HepG2 (cell line): ENCODE data around the gene FUT3. TPM values are rescaled to one million over a fixed set of nuclear protein-coding genes. Genes with fewer than 3 reads are reported as not detected.

Experiments used
- CCAR2 ChIP-seq: fragments of 200-400 bp; formaldehyde crosslinking; optimal IDR thresholded peaks from 2 replicates; pipeline ENCODE3; 2018; ENCODE audit warnings: low read depth, mild to moderate bottlenecking, low read length, moderate library complexity
- CCDC6 ChIP-seq: sonication (generic); formaldehyde crosslinking; IDR thresholded peaks from 2 replicates; pipeline ENCODE4 v1.8.1; 2022; ENCODE audit warnings: mild to moderate bottlenecking, missing genetic modification reagents, moderate library complexity
- ELF3 ChIP-seq: IDR thresholded peaks from 2 replicates; pipeline ENCODE4 v1.6.1; 2016; ENCODE audit warnings: missing genetic modification reagents, missing compliant biosample characterization
- KAT7 ChIP-seq: IDR thresholded peaks from 2 replicates; pipeline ENCODE4 v1.6.1; 2018; ENCODE audit warnings: borderline replicate concordance, missing compliant biosample characterization
- RBM22 ChIP-seq: fragments of 200-400 bp; formaldehyde crosslinking; optimal IDR thresholded peaks from 2 replicates; pipeline ENCODE3; 2017; ENCODE audit warnings: mild to moderate bottlenecking, low read length, moderate library complexity
- RFX1 ChIP-seq: fragments of 450-650 bp; IDR thresholded peaks from 2 replicates; pipeline ENCODE4 v1.6.1; 2017
- ZBTB7A ChIP-seq: sonication (generic); formaldehyde crosslinking; IDR thresholded peaks from 2 replicates; pipeline ENCODE4 v1.8.0; 2022; ENCODE audit warnings: mild to moderate bottlenecking, missing genetic modification reagents
- ZIK1 ChIP-seq: sonication (generic); formaldehyde crosslinking; IDR thresholded peaks from 2 replicates; pipeline ENCODE4 v1.5.0; 2020; ENCODE audit warnings: mild to moderate bottlenecking, low read depth, missing genetic modification reagents, borderline replicate concordance
- ZNF501 ChIP-seq: sonication (generic); formaldehyde crosslinking; IDR thresholded peaks from 2 replicates; pipeline ENCODE4 v1.5.1; 2020; ENCODE audit warnings: mild to moderate bottlenecking, moderate library complexity, missing genetic modification reagents
- ZNF546 ChIP-seq: sonication (generic); formaldehyde crosslinking; conservative IDR thresholded peaks from 2 replicates; pipeline ENCODE4 v1.8.1; 2023; ENCODE audit warnings: mild to moderate bottlenecking, missing genetic modification reagents
- ZNF615 ChIP-seq: sonication (generic); formaldehyde crosslinking; IDR thresholded peaks from 2 replicates; pipeline ENCODE4 v1.5.0; 2020; ENCODE audit warnings: mild to moderate bottlenecking, missing genetic modification reagents, borderline replicate concordance
- ZNF75D ChIP-seq: sonication (generic); formaldehyde crosslinking; IDR thresholded peaks from 2 replicates; pipeline ENCODE4 v1.8.1; 2023; ENCODE audit warnings: missing genetic modification reagents, mild to moderate bottlenecking, borderline replicate concordance
- polyA plus RNA-seq, 8 experiments: library from polyadenylated mRNA; depleted of rRNA in 3 of 8; stranded (reverse) in 7 of 8; unstranded in 1 of 8; fragments of >200 nt; fragmentation: Illumina TruSeq in 4 of 8; extraction: Trizol in 4 of 8; gene quantifications; 2 replicates each; pipeline versions ENCODE4 v1.2.1 to v1.2.3, GENCODE V29; 2011 to 2016; ENCODE audit warnings: low read depth in 4 of 8, missing spikeins in 1 of 8, mixed read lengths in 1 of 8; ENCODE audit not compliant: insufficient read depth in 1 of 8
- total RNA-seq, 5 experiments: library from RNA; depleted of rRNA; stranded (reverse); fragments of >200 nt; fragmentation: Illumina TruSeq; extraction: Trizol; gene quantifications; 2 replicates each; pipeline ENCODE4 v1.2.3, GENCODE V29; 2016; ENCODE audit warnings: low read depth in 1 of 5
- TF ChIP-seq, protein P1 (sequence below): IDR thresholded peaks from 2 replicates; pipeline ENCODE4 v1.6.1; 2016; ENCODE audit warnings: low read depth, control low read depth
- TF ChIP-seq, protein P2 (sequence below), 2 experiments: IDR thresholded peaks; 2 replicates each; pipeline ENCODE4 v1.6.1; 2011 to 2012; ENCODE audit warnings: low read length in 2 of 2, borderline replicate concordance in 1 of 2, low read depth in 1 of 2, mild to moderate bottlenecking in 1 of 2, moderate library complexity in 1 of 2
- TF ChIP-seq, protein P3 (sequence below): sonication (generic); formaldehyde crosslinking; IDR thresholded peaks from 2 replicates; pipeline ENCODE4 v1.5.1; 2020; ENCODE audit warnings: missing genetic modification reagents, mild to moderate bottlenecking, borderline replicate concordance
- TF ChIP-seq, protein P4 (sequence below): sonication (generic); formaldehyde crosslinking; IDR thresholded peaks from 2 replicates; pipeline ENCODE4 v1.5.0; 2020; ENCODE audit warnings: missing genetic modification reagents
- TF ChIP-seq, protein P5 (sequence below): sonication (generic); formaldehyde crosslinking; IDR thresholded peaks from 2 replicates; pipeline ENCODE4 v1.5.0; 2020; ENCODE audit warnings: missing genetic modification reagents, mild to moderate bottlenecking, borderline replicate concordance
- TF ChIP-seq, protein P6 (sequence below): sonication (generic); formaldehyde crosslinking; IDR thresholded peaks from 2 replicates; pipeline ENCODE4 v1.4.0; 2020; ENCODE audit warnings: missing genetic modification reagents

The FUT3 gene
- total and polyA plus RNA-seq, 2 of the 13 experiments (the other 11 are each of a cell fraction or from before 2014, with no cell fraction given), result 0.53 to 1.1 TPM

DNA sequence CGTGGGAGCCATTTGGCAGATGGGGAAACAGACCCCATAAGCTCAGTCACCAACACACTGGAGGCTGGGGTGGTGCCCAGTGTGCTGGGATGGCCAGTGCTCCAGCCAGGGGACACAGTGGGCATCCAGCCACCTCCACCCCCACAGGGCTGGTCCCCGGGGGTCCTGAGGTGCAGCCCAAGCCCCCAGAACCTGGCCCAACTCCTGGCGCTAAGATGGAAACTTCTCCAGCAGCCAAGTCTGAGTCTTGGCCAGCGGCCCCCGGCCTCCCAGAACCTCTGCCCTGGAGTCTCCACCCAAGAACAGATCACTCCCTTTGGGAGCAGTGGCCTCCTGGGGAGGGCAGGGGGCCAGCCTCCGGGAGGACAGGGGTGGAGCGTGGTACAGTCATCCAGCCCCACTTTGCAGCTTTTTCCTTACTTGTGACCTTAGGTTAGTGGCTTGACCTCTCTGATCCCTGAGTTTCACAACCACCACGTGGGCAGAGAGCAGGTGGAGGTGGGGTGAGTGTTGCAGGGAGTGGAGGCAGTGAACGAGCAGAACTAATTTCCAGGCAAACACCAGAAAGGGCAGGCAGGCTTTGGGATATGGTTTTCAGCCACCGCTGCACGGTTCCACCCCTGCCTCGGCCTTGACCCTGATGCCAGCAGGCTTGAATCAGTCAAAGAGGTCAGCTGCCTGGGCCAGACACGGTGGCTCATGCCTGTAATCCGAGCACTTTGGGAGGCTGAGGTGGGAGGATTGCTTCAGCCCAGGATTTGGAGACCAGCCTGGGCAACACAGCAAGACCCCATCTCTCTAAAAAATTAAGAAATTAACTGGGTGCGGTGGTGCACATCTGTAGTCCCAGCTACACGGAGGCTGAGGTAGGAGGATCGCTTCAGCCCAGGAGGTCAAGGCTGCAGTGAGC is 50.6 kb downstream of the FUT3 start (continued):
- TF ChIP-seq, protein P1, sequence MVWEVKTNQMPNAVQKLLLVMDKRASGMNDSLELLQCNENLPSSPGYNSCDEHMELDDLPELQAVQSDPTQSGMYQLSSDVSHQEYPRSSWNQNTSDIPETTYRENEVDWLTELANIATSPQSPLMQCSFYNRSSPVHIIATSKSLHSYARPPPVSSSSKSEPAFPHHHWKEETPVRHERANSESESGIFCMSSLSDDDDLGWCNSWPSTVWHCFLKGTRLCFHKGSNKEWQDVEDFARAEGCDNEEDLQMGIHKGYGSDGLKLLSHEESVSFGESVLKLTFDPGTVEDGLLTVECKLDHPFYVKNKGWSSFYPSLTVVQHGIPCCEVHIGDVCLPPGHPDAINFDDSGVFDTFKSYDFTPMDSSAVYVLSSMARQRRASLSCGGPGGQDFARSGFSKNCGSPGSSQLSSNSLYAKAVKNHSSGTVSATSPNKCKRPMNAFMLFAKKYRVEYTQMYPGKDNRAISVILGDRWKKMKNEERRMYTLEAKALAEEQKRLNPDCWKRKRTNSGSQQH, result peak; percentile 49; the same call in 1 of the 2 replicates
- no peak for TF ChIP-seq ELF3 (CRISPR knock-in tag)
- no peak for TF ChIP-seq CCDC6 (CRISPR knock-in tag)
- TF ChIP-seq, protein P2, sequence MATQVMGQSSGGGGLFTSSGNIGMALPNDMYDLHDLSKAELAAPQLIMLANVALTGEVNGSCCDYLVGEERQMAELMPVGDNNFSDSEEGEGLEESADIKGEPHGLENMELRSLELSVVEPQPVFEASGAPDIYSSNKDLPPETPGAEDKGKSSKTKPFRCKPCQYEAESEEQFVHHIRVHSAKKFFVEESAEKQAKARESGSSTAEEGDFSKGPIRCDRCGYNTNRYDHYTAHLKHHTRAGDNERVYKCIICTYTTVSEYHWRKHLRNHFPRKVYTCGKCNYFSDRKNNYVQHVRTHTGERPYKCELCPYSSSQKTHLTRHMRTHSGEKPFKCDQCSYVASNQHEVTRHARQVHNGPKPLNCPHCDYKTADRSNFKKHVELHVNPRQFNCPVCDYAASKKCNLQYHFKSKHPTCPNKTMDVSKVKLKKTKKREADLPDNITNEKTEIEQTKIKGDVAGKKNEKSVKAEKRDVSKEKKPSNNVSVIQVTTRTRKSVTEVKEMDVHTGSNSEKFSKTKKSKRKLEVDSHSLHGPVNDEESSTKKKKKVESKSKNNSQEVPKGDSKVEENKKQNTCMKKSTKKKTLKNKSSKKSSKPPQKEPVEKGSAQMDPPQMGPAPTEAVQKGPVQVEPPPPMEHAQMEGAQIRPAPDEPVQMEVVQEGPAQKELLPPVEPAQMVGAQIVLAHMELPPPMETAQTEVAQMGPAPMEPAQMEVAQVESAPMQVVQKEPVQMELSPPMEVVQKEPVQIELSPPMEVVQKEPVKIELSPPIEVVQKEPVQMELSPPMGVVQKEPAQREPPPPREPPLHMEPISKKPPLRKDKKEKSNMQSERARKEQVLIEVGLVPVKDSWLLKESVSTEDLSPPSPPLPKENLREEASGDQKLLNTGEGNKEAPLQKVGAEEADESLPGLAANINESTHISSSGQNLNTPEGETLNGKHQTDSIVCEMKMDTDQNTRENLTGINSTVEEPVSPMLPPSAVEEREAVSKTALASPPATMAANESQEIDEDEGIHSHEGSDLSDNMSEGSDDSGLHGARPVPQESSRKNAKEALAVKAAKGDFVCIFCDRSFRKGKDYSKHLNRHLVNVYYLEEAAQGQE (IDR thresholded peaks at IDR 0.05; ENCODE audit: borderline replicate concordance in 1 of 2, low read depth in 1 of 2, low read length in 2 of 2), result no peak
- no peak for TF ChIP-seq RFX1
- TF ChIP-seq KAT7 (CRISPR knock-in tag), result no peak
- TF ChIP-seq ZBTB7A (CRISPR knock-in tag), result 0 out of 2 replicates have a peak, but pooled peaks have one; percentile 1
- no peak for TF ChIP-seq RBM22
- no peak; the same call in 1 of the 2 replicates for TF ChIP-seq ZIK1 (CRISPR knock-in tag)
- TF ChIP-seq, protein P3, sequence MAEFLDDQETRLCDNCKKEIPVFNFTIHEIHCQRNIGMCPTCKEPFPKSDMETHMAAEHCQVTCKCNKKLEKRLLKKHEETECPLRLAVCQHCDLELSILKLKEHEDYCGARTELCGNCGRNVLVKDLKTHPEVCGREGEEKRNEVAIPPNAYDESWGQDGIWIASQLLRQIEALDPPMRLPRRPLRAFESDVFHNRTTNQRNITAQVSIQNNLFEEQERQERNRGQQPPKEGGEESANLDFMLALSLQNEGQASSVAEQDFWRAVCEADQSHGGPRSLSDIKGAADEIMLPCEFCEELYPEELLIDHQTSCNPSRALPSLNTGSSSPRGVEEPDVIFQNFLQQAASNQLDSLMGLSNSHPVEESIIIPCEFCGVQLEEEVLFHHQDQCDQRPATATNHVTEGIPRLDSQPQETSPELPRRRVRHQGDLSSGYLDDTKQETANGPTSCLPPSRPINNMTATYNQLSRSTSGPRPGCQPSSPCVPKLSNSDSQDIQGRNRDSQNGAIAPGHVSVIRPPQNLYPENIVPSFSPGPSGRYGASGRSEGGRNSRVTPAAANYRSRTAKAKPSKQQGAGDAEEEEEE (CRISPR knock-in tag), result no peak
- TF ChIP-seq, protein P4, sequence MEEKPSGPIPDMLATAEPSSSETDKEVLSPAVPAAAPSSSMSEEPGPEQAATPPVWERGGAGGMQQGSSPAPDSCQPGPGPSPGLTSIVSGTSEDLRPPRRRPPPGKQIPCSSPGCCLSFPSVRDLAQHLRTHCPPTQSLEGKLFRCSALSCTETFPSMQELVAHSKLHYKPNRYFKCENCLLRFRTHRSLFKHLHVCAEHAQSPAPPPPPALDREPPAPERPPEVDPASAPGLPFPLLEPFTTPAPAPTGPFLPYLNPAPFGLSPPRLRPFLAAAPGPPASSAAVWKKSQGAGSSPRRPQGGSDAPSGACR (CRISPR knock-in tag), result no peak
- TF ChIP-seq ZNF75D (CRISPR knock-in tag), result no peak
- no peak for TF ChIP-seq ZNF546
- TF ChIP-seq, protein P5, sequence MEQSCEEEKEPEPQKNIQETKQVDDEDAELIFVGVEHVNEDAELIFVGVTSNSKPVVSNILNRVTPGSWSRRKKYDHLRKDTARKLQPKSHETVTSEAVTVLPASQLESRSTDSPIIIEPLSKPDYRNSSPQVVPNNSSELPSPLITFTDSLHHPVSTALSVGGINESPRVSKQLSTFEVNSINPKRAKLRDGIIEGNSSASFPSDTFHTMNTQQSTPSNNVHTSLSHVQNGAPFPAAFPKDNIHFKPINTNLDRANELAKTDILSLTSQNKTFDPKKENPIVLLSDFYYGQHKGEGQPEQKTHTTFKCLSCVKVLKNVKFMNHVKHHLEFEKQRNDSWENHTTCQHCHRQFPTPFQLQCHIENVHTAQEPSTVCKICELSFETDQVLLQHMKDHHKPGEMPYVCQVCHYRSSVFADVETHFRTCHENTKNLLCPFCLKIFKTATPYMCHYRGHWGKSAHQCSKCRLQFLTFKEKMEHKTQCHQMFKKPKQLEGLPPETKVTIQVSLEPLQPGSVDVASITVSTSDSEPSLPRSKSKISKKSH (CRISPR knock-in tag), result no peak
- TF ChIP-seq ZNF501 (CRISPR knock-in tag), result no peak
- no peak for TF ChIP-seq ZNF615 (CRISPR knock-in tag)
- TF ChIP-seq, protein P6, sequence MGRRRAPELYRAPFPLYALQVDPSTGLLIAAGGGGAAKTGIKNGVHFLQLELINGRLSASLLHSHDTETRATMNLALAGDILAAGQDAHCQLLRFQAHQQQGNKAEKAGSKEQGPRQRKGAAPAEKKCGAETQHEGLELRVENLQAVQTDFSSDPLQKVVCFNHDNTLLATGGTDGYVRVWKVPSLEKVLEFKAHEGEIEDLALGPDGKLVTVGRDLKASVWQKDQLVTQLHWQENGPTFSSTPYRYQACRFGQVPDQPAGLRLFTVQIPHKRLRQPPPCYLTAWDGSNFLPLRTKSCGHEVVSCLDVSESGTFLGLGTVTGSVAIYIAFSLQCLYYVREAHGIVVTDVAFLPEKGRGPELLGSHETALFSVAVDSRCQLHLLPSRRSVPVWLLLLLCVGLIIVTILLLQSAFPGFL (CRISPR knock-in tag), result no peak
- TF ChIP-seq CCAR2, result no peak
